B cell (primary cell): ENCODE data around the gene DDX17. TPM values are rescaled to one million over a fixed set of nuclear protein-coding genes. Genes with fewer than 3 reads are reported as not detected.

Source experiments
- ATAC-seq: fragments of 200-7000 bp; cut with Tn5 transposase; one replicate; pipeline ENCODE4 v1.10.0; 2021; ENCODE audit warnings: low read depth, mild to moderate bottlenecking, moderate number of reproducible peaks, moderate library complexity
- CTCF ChIA-PET: fragments of 350-600 bp; sonication (Branson Sonifier 250); formaldehyde crosslinking; loops from one replicate; lab custom pipeline; 2021; ENCODE audit warnings: antibody characterized with exemption, inconsistent platforms; lab: Charles Lee
- POLR2A ChIA-PET: fragments of 350-600 bp; sonication (Branson Sonifier 250); formaldehyde crosslinking; loops from one replicate; lab custom pipeline; 2021; ENCODE audit warnings: antibody characterized with exemption; lab: Charles Lee
- DNase-seq: peaks from one replicate; pipeline ENCODE4 v3.0.0; 2013
- H2AFZ ChIP-seq: 2 replicates; pipeline ENCODE4 v1.6.1; 2012; ENCODE audit warnings: mild to moderate bottlenecking, low read depth, low read length; ENCODE audit not compliant: insufficient read depth, poor library complexity, severe bottlenecking
- H3K27ac ChIP-seq, 2 donors: 1 replicate in 1 of 2; 2 replicates in 1 of 2; pipeline ENCODE4 v1.5.1; 2012 to 2013; ENCODE audit warnings: low read length in 2 of 2, mild to moderate bottlenecking in 2 of 2, moderate library complexity in 1 of 2
- H3K27me3 ChIP-seq, 4 experiments: fragments of 200-600 bp in 1 of 4; sonication (generic) in 1 of 4; replicated peaks in 1 of 4; 1 replicate in 2 of 4; 2 replicates in 2 of 4; pipeline versions ENCODE4 v1.6.1 to v1.7.0; 2013 to 2016; ENCODE audit warnings: low read length in 3 of 4, mild to moderate bottlenecking in 2 of 4, mixed read lengths in 1 of 4, moderate library complexity in 1 of 4; ENCODE audit not compliant: insufficient read depth in 4 of 4, control insufficient read depth in 3 of 4; ENCODE audit errors: control extremely low read depth in 1 of 4
- H3K36me3 ChIP-seq, 2 experiments: replicated peaks in 1 of 2; 1 replicate in 1 of 2; 2 replicates in 1 of 2; pipeline versions ENCODE4 v1.6.1 to v1.7.1; 2013; ENCODE audit warnings: low read length in 1 of 2; ENCODE audit not compliant: insufficient read depth in 2 of 2, control insufficient read depth in 1 of 2; ENCODE audit errors: control extremely low read depth in 1 of 2, extremely low read depth in 1 of 2
- H3K4me1 ChIP-seq, 2 donors: fragments of 200-600 bp in 1 of 2; sonication (generic) in 1 of 2; 1 replicate in 1 of 2; 2 replicates in 1 of 2; pipeline versions ENCODE4 v1.5.1 to v1.6.1; 2013 to 2017; ENCODE audit warnings: low read length in 2 of 2; ENCODE audit not compliant: control insufficient read depth in 2 of 2, insufficient read depth in 2 of 2
- H3K4me2 ChIP-seq: replicated peaks from 2 replicates; pipeline ENCODE3; 2012; ENCODE audit warnings: mild to moderate bottlenecking, low read depth, low read length; ENCODE audit not compliant: poor library complexity, severe bottlenecking
- H3K4me3 ChIP-seq, 5 experiments: fragments of 200-600 bp in 1 of 5; sonication (generic) in 1 of 5; 1 replicate in 3 of 5; 2 replicates in 2 of 5; pipeline versions ENCODE4 v1.5.1 to v1.7.0; 2011 to 2016; ENCODE audit warnings: low read length in 4 of 5, mild to moderate bottlenecking in 4 of 5, low read depth in 2 of 5, control low read depth in 1 of 5, moderate library complexity in 1 of 5; ENCODE audit not compliant: insufficient read depth in 1 of 5; ENCODE audit errors: control extremely low read depth in 1 of 5, extremely low read depth in 1 of 5
- H3K79me2 ChIP-seq: fragments of 200-600 bp; sonication (generic); one replicate; pipeline ENCODE4 v1.6.0; 2016; ENCODE audit warnings: low read length; ENCODE audit not compliant: control insufficient read depth, insufficient read depth
- H3K9ac ChIP-seq: fragments of 200-600 bp; sonication (generic); 2 replicates; pipeline ENCODE4 v1.6.1; 2017; ENCODE audit warnings: mild to moderate bottlenecking, low read length, moderate library complexity
- H3K9me3 ChIP-seq, 3 donors: one replicate each; pipeline versions ENCODE4 v1.6.1 to v1.7.1; 2013; ENCODE audit warnings: low read length in 2 of 3; ENCODE audit not compliant: control insufficient read depth in 2 of 3, insufficient read depth in 1 of 3; ENCODE audit errors: control extremely low read depth in 1 of 3
- H4K20me1 ChIP-seq: 2 replicates; pipeline ENCODE4 v1.6.0; 2012; ENCODE audit warnings: mild to moderate bottlenecking, low read length; ENCODE audit not compliant: insufficient read depth, control insufficient read depth, poor library complexity, severe bottlenecking
- H3K27ac Mint-ChIP-seq: one replicate; pipeline ENCODE4 v1.8.0; 2021; ENCODE audit warnings: mixed read lengths
- H3K27me3 Mint-ChIP-seq: one replicate; pipeline ENCODE4 v1.8.0; 2021; ENCODE audit warnings: mixed read lengths
- H3K4me1 Mint-ChIP-seq: one replicate; pipeline ENCODE4 v1.8.0; 2021; ENCODE audit warnings: mixed read lengths
- H3K4me3 Mint-ChIP-seq: one replicate; pipeline ENCODE4 v1.8.0; 2021; ENCODE audit warnings: mixed read lengths
- H3K9me3 Mint-ChIP-seq: one replicate; pipeline ENCODE4 v1.8.0; 2022; ENCODE audit warnings: mixed read lengths; ENCODE audit not compliant: insufficient read depth
- CTCF ChIP-seq: fragments of 200-600 bp; IDR thresholded peaks from one replicate; pipeline ENCODE4 v1.8.0; 2022; ENCODE audit warnings: antibody characterized with exemption, mild to moderate bottlenecking
- EZH2 ChIP-seq: IDR thresholded peaks from 2 replicates; pipeline ENCODE4 v1.6.1; 2012; ENCODE audit warnings: borderline replicate concordance, low read depth, mild to moderate bottlenecking, moderate library complexity, low read length; ENCODE audit not compliant: insufficient read depth, poor library complexity, severe bottlenecking
- WGBS: methylation state at CpG from one replicate; pipeline ENCODE4 v1.1.5; 2013; ENCODE audit warnings: missing lambda C conversion rate; ENCODE audit not compliant: insufficient coverage; 5-methylcytosine and 5-hydroxymethylcytosine counted together
- intact Hi-C: fragments of 100-400 bp; cut with micrococcal nuclease; formaldehyde crosslinking; loops from one replicate; pipeline ENCODE4 v1.10.0; 2022
- polyA plus RNA-seq: library from polyadenylated mRNA; depleted of rRNA; stranded (reverse); fragments of >200 nt; gene quantifications from 2 replicates; pipeline ENCODE4 v1.2.3, GENCODE V29; 2012
- total RNA-seq, 2 donors: library from RNA; stranded (reverse); fragments of 120-200 nt in 1 of 2; gene quantifications; 1 replicate in 1 of 2; 2 replicates in 1 of 2; pipeline versions ENCODE4 v1.2.3 to v1.2.4, GENCODE V29; 2013 to 2022

The DDX17 gene
- total and polyA plus RNA-seq, 2 donors (not counting 1 experiment from before 2014, with no cell fraction given) = 754 to 936 TPM

GRCh38 chr22:38549101-38549894, 43.2 kb upstream of the DDX17 start:
- no peak overlapping the region for H3K4me3 Mint-ChIP-seq

More at GRCh38 chr22:38549101-38549894, 43.2 kb upstream of the DDX17 start:
- H3K9me3 ChIP-seq = peaks cover 0 to 5% (median 2%) of the 10 kb centered on the region in 3 donors
- intact Hi-C loops = no loop called here
- ATAC-seq = peak; percentile 54
- no peaks in the 10 kb centered on the region for H3K36me3 ChIP-seq
- peak overlapping the region; percentile 27 for H3K4me2 ChIP-seq
- no peaks in the 10 kb centered on the region for H4K20me1 ChIP-seq
- CTCF ChIA-PET = interaction anchor here (0.6 to 0.9 kb wide), 2 partner anchors 10 to 690 kb away, joined by 3 to 5 read pairs; no protein-coding TSS in a partner anchor
- Mint-ChIP-seq H3K4me1 (peaks cover 17% of the 10 kb centered on the region), H3K9me3 (peaks cover 2% of the 10 kb centered on the region), H3K27ac (no peak overlapping the region), H3K27me3 (no peaks in the 10 kb centered on the region)
- peak; percentile 36 for DNase-seq
- peaks cover 9 to 12% of the 10 kb centered on the region in 2 donors for H3K4me1 ChIP-seq
- TF ChIP-seq EZH2 (no peak), CTCF (no peak)
- H2AFZ ChIP-seq = no peak overlapping the region
- no peaks in the 10 kb centered on the region for H3K27me3 ChIP-seq
- 100% methylated on average over 1 of the region's 7 CpGs for WGBS
- no peak overlapping the region for H3K9ac ChIP-seq
- no peak overlapping the region for H3K4me3 ChIP-seq
- POLR2A ChIA-PET = interaction anchor here (0.6 kb wide), 1 partner anchor 308 kb away, joined by 3 read pairs; no protein-coding TSS in a partner anchor
- H3K79me2 ChIP-seq = no peaks in the 10 kb centered on the region
- H3K27ac ChIP-seq = peak overlapping the region in 1 of 2 donors; percentile 3
